Body of pancreas (tissue), 4 donors: ENCODE data around the gene MPND. TPM values are rescaled to one million over a fixed set of nuclear protein-coding genes. Genes with fewer than 3 reads are reported as not detected.
A peak's percentile ranks its signal among the peaks of the same experiment; 100 is the strongest.

Source experiments
- ATAC-seq: fragments of 150-250 bp; one replicate; pipeline ENCODE4 v1.9.1; 2016
- DNase-seq, 4 donors: peaks; one replicate each; pipeline ENCODE4 v3.0.0-alpha.2; 2019
- H3K27ac ChIP-seq, 4 donors: fragments of 200-600 bp; sonication (generic); 1 replicate in 3 of 4; 2 replicates in 1 of 4; pipeline versions ENCODE4 v1.5.1 to v1.6.1; 2016 to 2019; ENCODE audit warnings: mild to moderate bottlenecking in 1 of 4, mixed read lengths in 1 of 4, moderate library complexity in 1 of 4
- H3K27me3 ChIP-seq, 2 donors: fragments of 200-600 bp; sonication (generic); one replicate each; pipeline ENCODE4 v1.6.0; 2016; ENCODE audit warnings: mild to moderate bottlenecking in 1 of 2
- H3K36me3 ChIP-seq, 2 donors: fragments of 200-600 bp; sonication (generic); replicated peaks in 1 of 2; 2 replicates each; pipeline ENCODE4 v1.5.1; 2016; ENCODE audit warnings: low read depth in 2 of 2; ENCODE audit not compliant: insufficient read depth in 1 of 2
- H3K4me1 ChIP-seq: fragments of 200-600 bp; sonication (generic); one replicate; pipeline ENCODE4 v1.6.0; 2016
- H3K4me3 ChIP-seq, 2 donors: fragments of 200-600 bp; sonication (generic); 1 replicate in 1 of 2; 2 replicates in 1 of 2; pipeline ENCODE4 v1.5.1; 2016 to 2019
- H3K9me3 ChIP-seq, 3 donors: fragments of 200-600 bp; sonication (generic); 1 replicate in 2 of 3; 2 replicates in 1 of 3; pipeline ENCODE4 v1.5.1; 2016
- POLR2A ChIP-seq, 3 donors: fragments of 450-650 bp; IDR thresholded peaks; one replicate each; pipeline ENCODE4 v1.6.1; 2016; ENCODE audit warnings: antibody characterized with exemption in 3 of 3, mild to moderate bottlenecking in 2 of 3
- WGBS, 2 donors: methylation state at CpG; one replicate each; pipeline ENCODE4 v1.1.5; 2017; 5-methylcytosine and 5-hydroxymethylcytosine counted together
- intact Hi-C: fragments of 100-400 bp; cut with DNase I; formaldehyde crosslinking; loops from one replicate; pipeline ENCODE4 v1.15.1; 2023
- total RNA-seq, 2 donors: library from RNA; depleted of rRNA; stranded (reverse); fragments of >200 nt; gene quantifications; one replicate each; pipeline ENCODE4 v1.1.0, GENCODE V29; 2016
- TF ChIP-seq, protein P1 (sequence below), 7 experiments: fragments of 450-650 bp in 4 of 7; fragments of 200-600 bp in 3 of 7; sonication (generic) in 3 of 7; IDR thresholded peaks; one replicate each; pipeline ENCODE4 v1.5.1; 2016 to 2019; ENCODE audit warnings: antibody characterized with exemption in 7 of 7

Gene MPND
- total RNA-seq, 2 donors from 2014 or later, result 0.99 to 7.5 TPM

DNA sequence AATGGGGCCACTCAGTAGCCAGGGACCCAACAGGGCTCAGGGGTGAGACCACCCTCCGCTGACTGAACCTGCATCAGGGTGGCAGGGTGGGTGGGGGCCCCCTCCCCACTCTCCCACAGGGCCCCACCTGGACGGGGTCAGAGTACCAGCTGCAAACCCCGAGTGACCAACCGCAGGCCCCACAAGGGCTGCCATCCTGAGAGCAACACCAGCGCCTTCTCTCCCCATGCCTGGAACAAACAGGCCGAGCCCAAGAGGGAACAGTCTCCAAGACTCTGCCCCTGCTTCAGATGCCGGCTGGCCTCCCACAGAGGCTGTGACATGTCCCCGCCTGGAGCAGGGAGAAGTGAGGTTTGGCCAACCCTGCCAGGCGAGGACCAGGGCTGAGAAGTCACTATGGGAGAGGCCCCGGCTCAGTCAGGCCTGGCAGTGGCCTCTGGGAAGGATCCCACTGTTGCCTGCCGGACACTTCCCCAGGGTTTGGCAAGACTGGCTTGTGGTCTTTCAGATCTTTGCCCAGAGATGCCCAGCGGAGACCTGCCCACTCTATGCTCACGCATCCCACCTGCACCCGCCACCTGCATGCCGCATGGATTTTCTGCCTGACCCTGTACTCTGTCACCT lies 27.2 kb downstream of the MPND start:
- no peaks in the 10 kb centered on the region for H3K27me3 ChIP-seq
- peaks cover 76% of the 10 kb centered on the region for H3K4me1 ChIP-seq
- intact Hi-C loops, result no loop called here
- ATAC-seq (no peak), DNase-seq (no peak)
- TF ChIP-seq, protein P1, sequence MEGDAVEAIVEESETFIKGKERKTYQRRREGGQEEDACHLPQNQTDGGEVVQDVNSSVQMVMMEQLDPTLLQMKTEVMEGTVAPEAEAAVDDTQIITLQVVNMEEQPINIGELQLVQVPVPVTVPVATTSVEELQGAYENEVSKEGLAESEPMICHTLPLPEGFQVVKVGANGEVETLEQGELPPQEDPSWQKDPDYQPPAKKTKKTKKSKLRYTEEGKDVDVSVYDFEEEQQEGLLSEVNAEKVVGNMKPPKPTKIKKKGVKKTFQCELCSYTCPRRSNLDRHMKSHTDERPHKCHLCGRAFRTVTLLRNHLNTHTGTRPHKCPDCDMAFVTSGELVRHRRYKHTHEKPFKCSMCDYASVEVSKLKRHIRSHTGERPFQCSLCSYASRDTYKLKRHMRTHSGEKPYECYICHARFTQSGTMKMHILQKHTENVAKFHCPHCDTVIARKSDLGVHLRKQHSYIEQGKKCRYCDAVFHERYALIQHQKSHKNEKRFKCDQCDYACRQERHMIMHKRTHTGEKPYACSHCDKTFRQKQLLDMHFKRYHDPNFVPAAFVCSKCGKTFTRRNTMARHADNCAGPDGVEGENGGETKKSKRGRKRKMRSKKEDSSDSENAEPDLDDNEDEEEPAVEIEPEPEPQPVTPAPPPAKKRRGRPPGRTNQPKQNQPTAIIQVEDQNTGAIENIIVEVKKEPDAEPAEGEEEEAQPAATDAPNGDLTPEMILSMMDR (IDR thresholded peaks at IDR 0.05), result no peak
- no peak for TF ChIP-seq POLR2A (IDR thresholded peaks at IDR 0.05)
- 75 to 87% methylated on average over 8 to 14 of the region's 15 CpGs for WGBS, 2 donors
- H3K9me3 ChIP-seq, result no peaks in the 10 kb centered on the region
- peaks cover under 1% of the 10 kb centered on the region in 2 donors for H3K36me3 ChIP-seq
- no peak overlapping the region for H3K4me3 ChIP-seq
- H3K27ac ChIP-seq, result peak overlapping the region in 2 of 4 donors; percentile 24 to 64

GRCh38 chr19:4371247-4372164 lies 28.1 kb downstream of the MPND start:
- Histone ChIP-seq H3K36me3 (no peaks in the 10 kb centered on the region), H3K27ac (peak overlapping the region in 1 of 4 donors; percentile 24), H3K4me1 (peaks cover 86% of the 10 kb centered on the region), H3K4me3 (no peak overlapping the region), H3K27me3 (no peaks in the 10 kb centered on the region), H3K9me3 (no peaks in the 10 kb centered on the region)
- ATAC-seq (no peak), DNase-seq (peak in 3 of 4 donors; percentile 27 to 61 (median 56))
- TF ChIP-seq, protein P1 (IDR thresholded peaks at IDR 0.05), result no peak
- TF ChIP-seq POLR2A (IDR thresholded peaks at IDR 0.05), result no peak
- intact Hi-C loops, result no loop called here
- whole genome bisulfite sequencing, 2 donors, result 30 to 60% methylated on average over 14 to 31 of the region's 31 CpGs

DNA sequence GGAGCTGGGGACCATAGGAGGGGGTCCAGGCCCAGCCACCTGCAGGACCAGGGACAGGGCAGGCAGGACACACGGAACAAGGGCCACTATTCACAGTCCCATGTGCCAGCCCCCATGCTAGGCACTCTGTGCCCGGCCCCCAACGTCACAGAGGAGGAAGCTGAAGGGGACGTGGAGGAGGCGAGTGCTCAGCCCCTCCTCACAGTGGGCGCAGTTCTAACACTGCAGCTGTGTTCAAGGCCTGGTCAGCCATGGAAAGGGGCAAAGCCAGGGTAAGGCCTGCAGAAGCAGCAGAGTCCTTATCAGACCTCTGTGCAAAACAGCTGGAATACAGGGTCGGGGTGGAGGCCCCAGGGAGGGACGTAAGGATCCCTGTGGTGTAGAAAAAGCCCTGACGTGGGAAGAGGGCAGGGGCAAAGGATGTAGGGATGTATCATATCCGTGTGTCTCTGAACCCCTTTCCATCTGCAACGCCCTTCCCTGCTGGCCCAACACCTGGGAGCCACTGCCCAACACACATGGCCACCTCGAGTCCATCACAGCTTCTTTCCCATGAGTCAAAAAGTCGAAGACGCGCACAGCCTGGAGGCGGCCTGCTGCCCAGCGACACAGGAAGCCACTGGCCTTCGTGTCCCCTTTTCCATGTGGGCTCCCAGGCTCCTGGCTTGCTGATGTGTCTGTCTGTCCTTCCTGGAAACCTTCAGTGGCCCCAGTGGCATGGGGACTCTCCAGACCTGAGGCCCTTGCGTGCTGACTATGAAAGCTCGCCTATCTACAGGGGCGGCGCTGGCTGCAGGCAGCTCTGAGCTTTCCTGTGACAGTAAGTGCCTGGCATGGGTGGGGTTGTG lies 29.0 kb downstream of the MPND start:
- 80 to 88% methylated on average over 17 to 22 of the region's 22 CpGs for WGBS, 2 donors
- TF ChIP-seq, protein P1 (IDR thresholded peaks at IDR 0.05), result no peak
- no peak for TF ChIP-seq POLR2A (IDR thresholded peaks at IDR 0.05)
- H3K9me3 ChIP-seq, result no peaks in the 10 kb centered on the region
- no peak overlapping the region for H3K27ac ChIP-seq
- no peaks in the 10 kb centered on the region for H3K36me3 ChIP-seq
- H3K4me3 ChIP-seq, result no peak overlapping the region
- DNase-seq, result no peak
- no peaks in the 10 kb centered on the region for H3K27me3 ChIP-seq
- intact Hi-C loops, result no loop called here
- H3K4me1 ChIP-seq, result peaks cover 95% of the 10 kb centered on the region
- no peak for ATAC-seq

DNA sequence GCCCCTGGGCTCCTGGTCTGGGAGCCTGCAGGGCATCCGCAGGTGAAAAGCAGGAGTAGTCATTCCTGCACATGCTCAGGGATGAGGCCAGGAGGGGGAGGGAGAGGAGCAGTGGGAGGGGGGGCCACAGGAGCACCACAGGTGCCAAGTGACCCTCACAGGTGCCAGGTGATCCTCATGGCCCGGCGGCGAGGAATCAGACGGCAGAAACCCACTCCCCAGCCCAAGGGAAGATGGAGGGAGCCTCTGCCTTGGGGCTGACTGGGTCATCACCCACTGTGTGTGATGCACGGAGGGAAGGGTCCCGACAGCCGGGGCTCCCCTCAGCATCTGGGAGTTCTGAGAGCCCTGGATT lies 29.6 kb downstream of the MPND start:
- no peak overlapping the region for H3K4me3 ChIP-seq
- H3K36me3 ChIP-seq, result no peaks in the 10 kb centered on the region
- intact Hi-C loops, result no loop called here
- DNase-seq (no peak), ATAC-seq (no peak)
- no peaks in the 10 kb centered on the region for H3K27me3 ChIP-seq
- no peaks in the 10 kb centered on the region for H3K9me3 ChIP-seq
- H3K4me1 ChIP-seq, result peaks cover 98% of the 10 kb centered on the region
- TF ChIP-seq POLR2A (IDR thresholded peaks at IDR 0.05), result no peak
- TF ChIP-seq, protein P1 (IDR thresholded peaks at IDR 0.05), result no peak
- 87 to 90% methylated on average over 2 to 7 of the region's 8 CpGs for WGBS, 2 donors
- peak overlapping the region in 1 of 4 donors; percentile 80 for H3K27ac ChIP-seq
